ENCODE measurements around the gene RPS15. TPM values are rescaled to one million over a fixed set of nuclear protein-coding genes. Genes with fewer than 3 reads are reported as not detected.

RPS15 gene
- total and polyA plus RNA-seq, 9 of the 15 experiments (the other 6 are each of a cell fraction or from before 2014, with no cell fraction given), result 605 to 2,791 (median 957) TPM

DNA sequence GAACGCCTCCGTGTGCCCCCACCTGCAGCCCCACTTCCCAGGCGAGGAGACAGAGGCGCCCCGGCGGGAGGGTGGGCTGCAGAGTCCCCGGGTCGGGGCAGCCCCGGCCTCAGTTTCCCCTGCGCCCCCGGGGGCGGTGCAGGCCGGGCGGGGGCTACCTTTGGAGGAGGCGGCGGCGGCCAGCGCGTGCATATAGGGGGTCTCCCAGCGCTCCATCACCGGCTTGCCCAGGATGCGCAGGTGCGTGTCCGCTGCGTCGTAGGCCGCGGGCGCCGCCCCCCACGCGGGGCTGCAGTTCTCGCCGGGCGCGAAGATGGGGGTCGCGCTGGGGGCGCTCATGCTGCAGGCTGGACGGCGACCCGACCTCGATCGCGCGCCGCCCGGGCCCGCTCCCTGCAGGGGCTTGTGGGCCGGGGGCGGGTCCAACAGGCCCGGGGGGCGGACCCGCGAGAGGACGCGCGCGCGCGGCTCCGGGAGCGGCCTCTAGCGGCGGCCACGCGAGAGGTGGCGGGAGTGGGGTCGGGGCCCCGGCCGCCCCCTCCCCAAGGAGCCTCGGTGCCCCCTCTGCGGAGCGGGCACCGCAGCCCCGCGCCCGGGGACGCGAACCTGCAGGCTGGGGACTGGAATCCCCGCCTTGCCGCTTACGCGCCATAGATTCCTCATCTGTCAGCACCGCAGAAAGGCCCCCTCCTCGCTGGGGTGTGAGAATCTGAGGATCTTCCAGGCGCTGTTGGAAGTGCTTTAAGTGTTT is 36.9 kb upstream of the RPS15 start, which contains the start of gene GAMT (continued):
- TF ChIP-seq, protein P1, sequence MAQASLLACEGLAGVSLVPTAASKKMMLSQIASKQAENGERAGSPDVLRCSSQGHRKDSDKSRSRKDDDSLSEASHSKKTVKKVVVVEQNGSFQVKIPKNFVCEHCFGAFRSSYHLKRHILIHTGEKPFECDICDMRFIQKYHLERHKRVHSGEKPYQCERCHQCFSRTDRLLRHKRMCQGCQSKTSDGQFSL (CRISPR knock-in tag; IDR thresholded peaks at IDR 0.05), result 0 out of 2 replicates have a peak, but pooled peaks have one; percentile 14
- TF ChIP-seq, protein P1 (tag; IDR thresholded peaks at IDR 0.05), result no peak
- TF ChIP-seq ZNF175 (CRISPR knock-in tag; IDR thresholded peaks at IDR 0.05; ENCODE audit: low read depth) (no peak), KLF10 (CRISPR knock-in tag; IDR thresholded peaks at IDR 0.05) (no peak), ATF1 (CRISPR knock-in tag; IDR thresholded peaks at IDR 0.05) (no peak), ATF1 (tag; IDR thresholded peaks at IDR 0.05) (no peak), ERF (CRISPR knock-in tag; IDR thresholded peaks at IDR 0.05) (no peak), SMC3 (conservative IDR thresholded peaks at IDR 0.05; ENCODE audit: insufficient read depth, low read depth, low read length) (no peak), OTX1 (CRISPR knock-in tag; IDR thresholded peaks at IDR 0.05) (no peak), KAT2B (IDR thresholded peaks at IDR 0.05; ENCODE audit: low read depth, low read length) (no peak), PURB (CRISPR knock-in tag; IDR thresholded peaks at IDR 0.05; ENCODE audit: low read depth) (no peak), ZNF507 (tag; conservative IDR thresholded peaks at IDR 0.05) (no peak), HDAC3 (IDR thresholded peaks at IDR 0.05; ENCODE audit: borderline replicate concordance, partially characterized antibody) (no peak), TGIF2 (CRISPR knock-in tag; IDR thresholded peaks at IDR 0.05) (peak; percentile 72; the same call in 1 of the 2 replicates)
- TF ChIP-seq, protein P2, sequence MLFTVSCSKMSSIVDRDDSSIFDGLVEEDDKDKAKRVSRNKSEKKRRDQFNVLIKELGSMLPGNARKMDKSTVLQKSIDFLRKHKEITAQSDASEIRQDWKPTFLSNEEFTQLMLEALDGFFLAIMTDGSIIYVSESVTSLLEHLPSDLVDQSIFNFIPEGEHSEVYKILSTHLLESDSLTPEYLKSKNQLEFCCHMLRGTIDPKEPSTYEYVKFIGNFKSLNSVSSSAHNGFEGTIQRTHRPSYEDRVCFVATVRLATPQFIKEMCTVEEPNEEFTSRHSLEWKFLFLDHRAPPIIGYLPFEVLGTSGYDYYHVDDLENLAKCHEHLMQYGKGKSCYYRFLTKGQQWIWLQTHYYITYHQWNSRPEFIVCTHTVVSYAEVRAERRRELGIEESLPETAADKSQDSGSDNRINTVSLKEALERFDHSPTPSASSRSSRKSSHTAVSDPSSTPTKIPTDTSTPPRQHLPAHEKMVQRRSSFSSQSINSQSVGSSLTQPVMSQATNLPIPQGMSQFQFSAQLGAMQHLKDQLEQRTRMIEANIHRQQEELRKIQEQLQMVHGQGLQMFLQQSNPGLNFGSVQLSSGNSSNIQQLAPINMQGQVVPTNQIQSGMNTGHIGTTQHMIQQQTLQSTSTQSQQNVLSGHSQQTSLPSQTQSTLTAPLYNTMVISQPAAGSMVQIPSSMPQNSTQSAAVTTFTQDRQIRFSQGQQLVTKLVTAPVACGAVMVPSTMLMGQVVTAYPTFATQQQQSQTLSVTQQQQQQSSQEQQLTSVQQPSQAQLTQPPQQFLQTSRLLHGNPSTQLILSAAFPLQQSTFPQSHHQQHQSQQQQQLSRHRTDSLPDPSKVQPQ (CRISPR knock-in tag; IDR thresholded peaks at IDR 0.05; ENCODE audit: borderline replicate concordance), result no peak
- TF ChIP-seq, protein P3, sequence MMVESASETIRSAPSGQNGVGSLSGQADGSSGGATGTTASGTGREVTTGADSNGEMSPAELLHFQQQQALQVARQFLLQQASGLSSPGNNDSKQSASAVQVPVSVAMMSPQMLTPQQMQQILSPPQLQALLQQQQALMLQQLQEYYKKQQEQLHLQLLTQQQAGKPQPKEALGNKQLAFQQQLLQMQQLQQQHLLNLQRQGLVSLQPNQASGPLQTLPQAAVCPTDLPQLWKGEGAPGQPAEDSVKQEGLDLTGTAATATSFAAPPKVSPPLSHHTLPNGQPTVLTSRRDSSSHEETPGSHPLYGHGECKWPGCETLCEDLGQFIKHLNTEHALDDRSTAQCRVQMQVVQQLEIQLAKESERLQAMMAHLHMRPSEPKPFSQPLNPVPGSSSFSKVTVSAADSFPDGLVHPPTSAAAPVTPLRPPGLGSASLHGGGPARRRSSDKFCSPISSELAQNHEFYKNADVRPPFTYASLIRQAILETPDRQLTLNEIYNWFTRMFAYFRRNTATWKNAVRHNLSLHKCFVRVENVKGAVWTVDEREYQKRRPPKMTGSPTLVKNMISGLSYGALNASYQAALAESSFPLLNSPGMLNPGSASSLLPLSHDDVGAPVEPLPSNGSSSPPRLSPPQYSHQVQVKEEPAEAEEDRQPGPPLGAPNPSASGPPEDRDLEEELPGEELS (CRISPR knock-in tag; IDR thresholded peaks at IDR 0.05; ENCODE audit: borderline replicate concordance), result no peak
- TF ChIP-seq, protein P4, sequence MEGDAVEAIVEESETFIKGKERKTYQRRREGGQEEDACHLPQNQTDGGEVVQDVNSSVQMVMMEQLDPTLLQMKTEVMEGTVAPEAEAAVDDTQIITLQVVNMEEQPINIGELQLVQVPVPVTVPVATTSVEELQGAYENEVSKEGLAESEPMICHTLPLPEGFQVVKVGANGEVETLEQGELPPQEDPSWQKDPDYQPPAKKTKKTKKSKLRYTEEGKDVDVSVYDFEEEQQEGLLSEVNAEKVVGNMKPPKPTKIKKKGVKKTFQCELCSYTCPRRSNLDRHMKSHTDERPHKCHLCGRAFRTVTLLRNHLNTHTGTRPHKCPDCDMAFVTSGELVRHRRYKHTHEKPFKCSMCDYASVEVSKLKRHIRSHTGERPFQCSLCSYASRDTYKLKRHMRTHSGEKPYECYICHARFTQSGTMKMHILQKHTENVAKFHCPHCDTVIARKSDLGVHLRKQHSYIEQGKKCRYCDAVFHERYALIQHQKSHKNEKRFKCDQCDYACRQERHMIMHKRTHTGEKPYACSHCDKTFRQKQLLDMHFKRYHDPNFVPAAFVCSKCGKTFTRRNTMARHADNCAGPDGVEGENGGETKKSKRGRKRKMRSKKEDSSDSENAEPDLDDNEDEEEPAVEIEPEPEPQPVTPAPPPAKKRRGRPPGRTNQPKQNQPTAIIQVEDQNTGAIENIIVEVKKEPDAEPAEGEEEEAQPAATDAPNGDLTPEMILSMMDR (IDR thresholded peaks at IDR 0.05 in 2 of 3, conservative IDR thresholded peaks at IDR 0.05 in 1 of 3; ENCODE audit: insufficient read depth in 2 of 3, low read depth in 1 of 3, low read length in 3 of 3), result peak; percentile 43 to 54 (median 43); a peak in 5 of 6 replicates
- TF ChIP-seq, protein P5, sequence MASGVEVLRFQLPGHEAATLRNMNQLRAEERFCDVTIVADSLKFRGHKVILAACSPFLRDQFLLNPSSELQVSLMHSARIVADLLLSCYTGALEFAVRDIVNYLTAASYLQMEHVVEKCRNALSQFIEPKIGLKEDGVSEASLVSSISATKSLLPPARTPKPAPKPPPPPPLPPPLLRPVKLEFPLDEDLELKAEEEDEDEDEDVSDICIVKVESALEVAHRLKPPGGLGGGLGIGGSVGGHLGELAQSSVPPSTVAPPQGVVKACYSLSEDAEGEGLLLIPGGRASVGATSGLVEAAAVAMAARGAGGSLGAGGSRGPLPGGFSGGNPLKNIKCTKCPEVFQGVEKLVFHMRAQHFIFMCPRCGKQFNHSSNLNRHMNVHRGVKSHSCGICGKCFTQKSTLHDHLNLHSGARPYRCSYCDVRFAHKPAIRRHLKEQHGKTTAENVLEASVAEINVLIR (CRISPR knock-in tag; IDR thresholded peaks at IDR 0.05), result no peak

Measured in K562 (cell line).